Measurements from ENCODE around the gene NXPE2.

DNA sequence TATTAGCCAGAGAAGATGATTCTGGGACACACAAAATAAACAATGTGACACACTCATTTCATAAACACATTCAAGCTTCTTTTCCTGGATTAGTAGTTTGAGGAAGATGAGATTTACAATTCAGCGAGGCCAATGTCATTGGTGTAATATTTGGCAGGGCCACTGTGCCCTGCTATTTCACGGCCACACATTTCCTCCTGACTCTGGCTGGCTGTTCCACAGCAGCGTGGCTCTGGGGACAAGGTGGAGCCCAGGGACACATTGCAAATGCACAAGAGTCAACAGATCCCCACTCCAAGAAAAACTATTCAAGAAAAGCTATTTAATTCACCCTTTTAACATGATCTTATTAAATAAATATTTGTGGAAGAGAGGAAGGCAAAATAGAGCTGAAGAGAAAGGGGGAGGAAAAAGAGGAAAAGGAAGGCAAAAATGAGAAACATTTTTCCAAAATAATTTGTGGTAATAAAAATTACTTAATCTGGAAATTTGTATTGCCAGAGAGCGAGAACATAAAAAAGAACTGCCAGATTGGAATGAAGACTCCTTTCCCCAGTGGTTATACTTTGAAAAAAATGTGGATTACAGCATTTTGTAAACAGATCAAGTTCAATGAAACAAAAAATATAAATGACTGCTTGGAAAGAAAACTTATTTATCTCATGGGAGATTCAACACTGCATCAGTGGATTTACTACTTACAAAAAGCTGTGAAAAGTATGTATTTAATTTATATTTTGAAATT, 27.1 kb downstream of the NXPE2 start:
- TF ChIP-seq GATA3 (IDR thresholded peaks at IDR 0.05; ENCODE audit: borderline replicate concordance) (no peak), CTCF (IDR thresholded peaks at IDR 0.05) (no peak)

Measured in A549 (cell line).